RWPE2 (cell line): ENCODE measurements around the gene CRTAC1.

Source experiments
- ATAC-seq: fragments of 200-7000 bp; cut with Tn5 transposase; 3 replicates; pipeline ENCODE4 v1.9.1; 2021; ENCODE audit warnings: low read depth
- DNase-seq: peaks from one replicate; pipeline ENCODE4 v3.0.0-alpha.2; 2020; ENCODE audit warnings: low spot score
- H3K27ac ChIP-seq: fragments of 450-650 bp; 2 replicates; pipeline ENCODE4 v1.5.1; 2017; ENCODE audit warnings: mild to moderate bottlenecking; ENCODE audit not compliant: poor library complexity, severe bottlenecking
- H3K27me3 ChIP-seq: fragments of 250-450 bp; sonication (Bioruptor Pico); 2 replicates; pipeline ENCODE4 v1.5.1; 2021; ENCODE audit warnings: mild to moderate bottlenecking, moderate library complexity; ENCODE audit not compliant: insufficient read depth, poor library complexity, severe bottlenecking
- H3K36me3 ChIP-seq: fragments of 250-450 bp; sonication (Bioruptor Pico); 2 replicates; pipeline ENCODE4 v1.5.1; 2020; ENCODE audit warnings: low read depth, mild to moderate bottlenecking, moderate library complexity
- H3K4me1 ChIP-seq: fragments of 250-450 bp; sonication (Bioruptor Pico); 2 replicates; pipeline ENCODE4 v1.5.1; 2021; ENCODE audit warnings: mild to moderate bottlenecking, moderate library complexity; ENCODE audit not compliant: insufficient read depth, poor library complexity, severe bottlenecking
- H3K4me3 ChIP-seq: fragments of 250-450 bp; sonication (Bioruptor Pico); 2 replicates; pipeline ENCODE4 v1.5.1; 2021; ENCODE audit warnings: mild to moderate bottlenecking, moderate library complexity; ENCODE audit not compliant: severe bottlenecking
- H3K9me3 ChIP-seq: fragments of 250-450 bp; sonication (Bioruptor Pico); 2 replicates; pipeline ENCODE4 v1.5.1; 2021; ENCODE audit warnings: mild to moderate bottlenecking, moderate library complexity; ENCODE audit not compliant: severe bottlenecking
- CTCF ChIP-seq: fragments of 450-650 bp; IDR thresholded peaks from one replicate; pipeline ENCODE4 v1.5.1; 2017; ENCODE audit warnings: mild to moderate bottlenecking, moderate library complexity; ENCODE audit not compliant: poor library complexity, severe bottlenecking

Gene CRTAC1

DNA sequence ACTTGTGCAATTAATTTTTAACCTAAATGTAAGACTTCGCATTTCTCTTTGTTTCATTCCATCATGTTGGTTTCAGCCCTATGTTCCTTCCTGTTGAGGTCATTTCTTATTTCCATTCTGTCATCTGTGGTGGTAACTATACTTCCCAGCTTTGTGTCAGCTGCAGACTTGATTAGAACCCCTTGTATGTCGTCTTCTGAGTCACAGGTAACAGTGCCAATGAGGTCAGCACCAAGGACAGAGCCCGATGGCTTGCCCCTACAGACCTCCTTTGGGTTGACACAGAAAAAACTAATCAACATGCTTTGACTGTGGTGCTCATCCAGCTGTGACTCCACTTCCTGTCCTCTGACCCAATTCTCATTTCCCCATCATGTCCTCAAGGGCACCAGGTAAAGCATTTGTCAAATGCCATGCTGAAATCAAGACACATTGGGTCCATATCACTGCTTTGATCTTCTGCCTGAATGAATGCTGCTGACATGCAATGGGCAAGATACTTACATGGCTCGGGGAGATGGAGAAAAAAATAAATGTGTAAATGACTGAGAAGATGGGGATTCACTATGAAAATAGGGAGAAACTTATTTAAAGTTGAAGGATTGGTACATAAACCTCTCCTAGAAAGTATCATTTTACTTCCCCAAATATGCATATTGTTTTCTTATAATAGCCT, 25.6 kb upstream of the CRTAC1 start:
- Histone ChIP-seq H3K4me1 (no peaks in the 10 kb centered on the region), H3K4me3 (no peak overlapping the region), H3K27ac (no peak overlapping the region), H3K27me3 (peaks cover 10% of the 10 kb centered on the region), H3K36me3 (no peaks in the 10 kb centered on the region), H3K9me3 (no peaks in the 10 kb centered on the region)
- ATAC-seq (0 out of 3 replicates have a peak, but pooled peaks have one; percentile 44), DNase-seq (no peak)
- no peak for TF ChIP-seq CTCF

GRCh38 chr10:98047009-98047741, 16.8 kb upstream of the CRTAC1 start:
- Histone ChIP-seq H3K4me1 (no peaks in the 10 kb centered on the region), H3K27me3 (peaks cover 16% of the 10 kb centered on the region), H3K9me3 (no peaks in the 10 kb centered on the region), H3K27ac (no peak overlapping the region), H3K36me3 (no peaks in the 10 kb centered on the region), H3K4me3 (no peak overlapping the region)
- no peak for ATAC-seq
- no peak for DNase-seq
- TF ChIP-seq CTCF: no peak

GRCh38 chr10:98045785-98046389, 15.5 kb upstream of the CRTAC1 start:
- Histone ChIP-seq H3K9me3 (no peaks in the 10 kb centered on the region), H3K4me1 (no peaks in the 10 kb centered on the region), H3K27ac (no peak overlapping the region), H3K4me3 (no peak overlapping the region), H3K36me3 (no peaks in the 10 kb centered on the region), H3K27me3 (peaks cover 11% of the 10 kb centered on the region)
- DNase-seq (no peak), ATAC-seq (peak; percentile 69; the same call in 2 of the 3 replicates)
- peak; percentile 87 for TF ChIP-seq CTCF

GRCh38 chr10:98041352-98042043, 11.1 kb upstream of the CRTAC1 start:
- Histone ChIP-seq H3K9me3 (no peaks in the 10 kb centered on the region), H3K4me1 (no peaks in the 10 kb centered on the region), H3K4me3 (no peak overlapping the region), H3K36me3 (no peaks in the 10 kb centered on the region), H3K27me3 (peaks cover 41% of the 10 kb centered on the region), H3K27ac (no peak overlapping the region)
- DNase-seq: no peak
- peak; percentile 68 for TF ChIP-seq CTCF
- peak; percentile 66 for ATAC-seq
